Neural cell (in vitro differentiated cells): ENCODE results near the gene PPP2R2D.

ENCODE experiments used
- EP300 ChIP-seq: fragments of 450-650 bp; conservative IDR thresholded peaks from 2 replicates; pipeline ENCODE4 v1.6.1; 2014; ENCODE audit warnings: antibody characterized with exemption, mild to moderate bottlenecking, moderate library complexity; ENCODE audit not compliant: poor library complexity, severe bottlenecking
- EZH2 ChIP-seq: fragments of 200-600, 300-800 bp; shearing (Covaris generic), sonication (generic); IDR thresholded peaks from 2 replicates; pipeline ENCODE4 v1.6.1; 2014; ENCODE audit warnings: antibody characterized with exemption, low read length, borderline replicate concordance, mild to moderate bottlenecking; ENCODE audit not compliant: insufficient read depth, poor library complexity, severe bottlenecking
- MXI1 ChIP-seq: fragments of 450-650 bp; conservative IDR thresholded peaks from 2 replicates; pipeline ENCODE4 v1.6.1; 2014; ENCODE audit warnings: antibody characterized with exemption, mild to moderate bottlenecking; ENCODE audit not compliant: poor library complexity, severe bottlenecking
- POLR2AphosphoS5 ChIP-seq: IDR thresholded peaks from 2 replicates; pipeline ENCODE4 v1.6.1; 2012
- RAD21 ChIP-seq: fragments of 450-650 bp; conservative IDR thresholded peaks from 2 replicates; pipeline ENCODE4 v1.6.1; 2014; ENCODE audit warnings: antibody characterized with exemption, mild to moderate bottlenecking, moderate library complexity
- SMC3 ChIP-seq: fragments of 450-650 bp; conservative IDR thresholded peaks from 2 replicates; pipeline ENCODE4 v1.6.1; 2014; ENCODE audit warnings: antibody characterized with exemption, mild to moderate bottlenecking, moderate library complexity; ENCODE audit not compliant: poor library complexity
- TAF1 ChIP-seq: IDR thresholded peaks from 2 replicates; pipeline ENCODE4 v1.6.1; 2012; ENCODE audit warnings: low read depth
- TF ChIP-seq, protein P1 (sequence below): fragments of 450-650 bp; IDR thresholded peaks from 2 replicates; pipeline ENCODE4 v1.5.1; 2014; ENCODE audit warnings: antibody characterized with exemption, mild to moderate bottlenecking, moderate library complexity; ENCODE audit not compliant: poor library complexity, severe bottlenecking
- TF ChIP-seq, protein P2 (sequence below): IDR thresholded peaks from 2 replicates; pipeline ENCODE4 v1.6.1; 2012; ENCODE audit warnings: borderline replicate concordance

DNA sequence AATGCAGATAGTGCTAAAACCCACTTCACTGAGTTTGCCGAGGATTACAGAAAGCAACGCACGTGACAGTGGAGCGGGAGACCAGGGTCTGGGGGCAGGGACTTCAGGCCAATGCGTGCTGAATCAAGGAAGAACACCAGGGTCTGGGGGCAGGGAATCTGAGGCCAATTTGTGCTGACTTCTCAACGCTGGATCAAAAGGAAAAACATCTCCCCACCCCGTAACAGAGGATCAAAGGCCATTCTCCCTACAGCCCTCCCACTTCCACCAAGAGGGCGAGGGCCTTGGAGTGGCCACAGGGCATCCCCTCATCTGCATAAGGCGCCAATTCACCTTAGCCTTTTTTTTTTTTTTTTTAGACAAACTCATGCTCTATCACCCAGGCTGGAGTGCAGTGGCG lies 103.2 kb downstream of the PPP2R2D start:
- TF ChIP-seq, protein P1, sequence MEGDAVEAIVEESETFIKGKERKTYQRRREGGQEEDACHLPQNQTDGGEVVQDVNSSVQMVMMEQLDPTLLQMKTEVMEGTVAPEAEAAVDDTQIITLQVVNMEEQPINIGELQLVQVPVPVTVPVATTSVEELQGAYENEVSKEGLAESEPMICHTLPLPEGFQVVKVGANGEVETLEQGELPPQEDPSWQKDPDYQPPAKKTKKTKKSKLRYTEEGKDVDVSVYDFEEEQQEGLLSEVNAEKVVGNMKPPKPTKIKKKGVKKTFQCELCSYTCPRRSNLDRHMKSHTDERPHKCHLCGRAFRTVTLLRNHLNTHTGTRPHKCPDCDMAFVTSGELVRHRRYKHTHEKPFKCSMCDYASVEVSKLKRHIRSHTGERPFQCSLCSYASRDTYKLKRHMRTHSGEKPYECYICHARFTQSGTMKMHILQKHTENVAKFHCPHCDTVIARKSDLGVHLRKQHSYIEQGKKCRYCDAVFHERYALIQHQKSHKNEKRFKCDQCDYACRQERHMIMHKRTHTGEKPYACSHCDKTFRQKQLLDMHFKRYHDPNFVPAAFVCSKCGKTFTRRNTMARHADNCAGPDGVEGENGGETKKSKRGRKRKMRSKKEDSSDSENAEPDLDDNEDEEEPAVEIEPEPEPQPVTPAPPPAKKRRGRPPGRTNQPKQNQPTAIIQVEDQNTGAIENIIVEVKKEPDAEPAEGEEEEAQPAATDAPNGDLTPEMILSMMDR = no peak
- TF ChIP-seq MXI1 (no peak), EP300 (no peak), TAF1 (no peak), RAD21 (no peak), EZH2 (no peak), POLR2AphosphoS5 (no peak), SMC3 (no peak)
- TF ChIP-seq, protein P2, sequence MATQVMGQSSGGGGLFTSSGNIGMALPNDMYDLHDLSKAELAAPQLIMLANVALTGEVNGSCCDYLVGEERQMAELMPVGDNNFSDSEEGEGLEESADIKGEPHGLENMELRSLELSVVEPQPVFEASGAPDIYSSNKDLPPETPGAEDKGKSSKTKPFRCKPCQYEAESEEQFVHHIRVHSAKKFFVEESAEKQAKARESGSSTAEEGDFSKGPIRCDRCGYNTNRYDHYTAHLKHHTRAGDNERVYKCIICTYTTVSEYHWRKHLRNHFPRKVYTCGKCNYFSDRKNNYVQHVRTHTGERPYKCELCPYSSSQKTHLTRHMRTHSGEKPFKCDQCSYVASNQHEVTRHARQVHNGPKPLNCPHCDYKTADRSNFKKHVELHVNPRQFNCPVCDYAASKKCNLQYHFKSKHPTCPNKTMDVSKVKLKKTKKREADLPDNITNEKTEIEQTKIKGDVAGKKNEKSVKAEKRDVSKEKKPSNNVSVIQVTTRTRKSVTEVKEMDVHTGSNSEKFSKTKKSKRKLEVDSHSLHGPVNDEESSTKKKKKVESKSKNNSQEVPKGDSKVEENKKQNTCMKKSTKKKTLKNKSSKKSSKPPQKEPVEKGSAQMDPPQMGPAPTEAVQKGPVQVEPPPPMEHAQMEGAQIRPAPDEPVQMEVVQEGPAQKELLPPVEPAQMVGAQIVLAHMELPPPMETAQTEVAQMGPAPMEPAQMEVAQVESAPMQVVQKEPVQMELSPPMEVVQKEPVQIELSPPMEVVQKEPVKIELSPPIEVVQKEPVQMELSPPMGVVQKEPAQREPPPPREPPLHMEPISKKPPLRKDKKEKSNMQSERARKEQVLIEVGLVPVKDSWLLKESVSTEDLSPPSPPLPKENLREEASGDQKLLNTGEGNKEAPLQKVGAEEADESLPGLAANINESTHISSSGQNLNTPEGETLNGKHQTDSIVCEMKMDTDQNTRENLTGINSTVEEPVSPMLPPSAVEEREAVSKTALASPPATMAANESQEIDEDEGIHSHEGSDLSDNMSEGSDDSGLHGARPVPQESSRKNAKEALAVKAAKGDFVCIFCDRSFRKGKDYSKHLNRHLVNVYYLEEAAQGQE = no peak
